ENCODE data around the gene TMCO6.
"Not testable (repeated sequence)": the region's sequence is repeated elsewhere in the genome, so short reads cannot be mapped to it uniquely, and the experiment has no call there.

TMCO6 gene

DNA sequence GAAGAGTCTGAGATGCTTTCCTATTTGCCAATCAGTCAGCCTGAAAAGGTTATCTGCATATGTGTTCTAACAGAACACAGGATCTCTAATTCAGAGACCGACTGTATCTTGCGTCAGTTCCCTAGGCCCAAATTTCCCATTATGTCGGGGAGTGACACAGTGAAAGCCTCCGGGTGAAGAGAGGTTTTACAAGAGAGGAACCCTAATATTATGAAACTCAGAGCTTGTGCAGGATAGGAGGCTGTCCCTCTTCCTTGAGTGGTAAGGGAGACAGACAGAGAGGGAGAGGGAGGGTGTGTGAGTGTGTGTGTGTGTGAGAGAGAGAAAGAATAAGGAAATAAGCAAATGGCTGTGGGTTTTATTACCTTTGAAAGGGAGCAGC lies 8.2 kb upstream of the TMCO6 start:
- no peak for DNase-seq

DNA sequence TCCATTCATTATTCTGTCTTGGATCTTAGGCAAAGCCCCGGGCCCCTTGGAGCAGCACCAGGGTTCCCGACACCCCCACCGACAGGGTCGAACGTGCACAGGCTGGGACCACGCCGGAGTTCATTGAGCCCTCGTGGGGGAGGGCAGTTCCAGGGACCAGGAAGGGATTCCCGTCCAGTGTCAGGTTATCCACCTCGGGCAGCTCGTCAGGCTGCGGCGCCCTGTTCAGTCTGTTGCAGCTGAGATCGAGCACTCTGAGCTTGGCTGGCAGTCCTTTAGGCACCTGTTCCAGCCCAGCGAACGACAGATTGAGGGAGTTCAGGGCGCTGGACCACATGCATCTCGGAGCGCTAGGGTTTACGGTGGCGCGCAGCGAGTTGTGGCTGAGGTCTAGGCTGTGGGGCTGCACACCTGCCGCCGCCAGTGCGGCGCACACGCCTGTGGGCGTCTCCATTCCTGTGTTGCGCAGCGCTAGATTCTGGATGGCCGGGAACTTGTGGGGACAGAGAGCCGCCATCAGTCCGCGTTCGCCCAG lies 7.4 kb upstream of the TMCO6 start:
- DNase-seq = no peak

- DNase-seq = no peak
These were observed 6.8 kb upstream of the TMCO6 start for GRCh38 chr5:140632366-140633020.

- DNase-seq = no peak
These were observed 6.2 kb upstream of the TMCO6 start, which contains the start of gene CD14 for GRCh38 chr5:140633021-140633471. Gene CD14, minus strand, starts transcription at chr5:140633175. Its CDS starts 104 bp downstream, at chr5:140633071.

- no peak for DNase-seq
These were observed 5.8 kb upstream of the TMCO6 start for GRCh38 chr5:140633501-140633900.

DNA sequence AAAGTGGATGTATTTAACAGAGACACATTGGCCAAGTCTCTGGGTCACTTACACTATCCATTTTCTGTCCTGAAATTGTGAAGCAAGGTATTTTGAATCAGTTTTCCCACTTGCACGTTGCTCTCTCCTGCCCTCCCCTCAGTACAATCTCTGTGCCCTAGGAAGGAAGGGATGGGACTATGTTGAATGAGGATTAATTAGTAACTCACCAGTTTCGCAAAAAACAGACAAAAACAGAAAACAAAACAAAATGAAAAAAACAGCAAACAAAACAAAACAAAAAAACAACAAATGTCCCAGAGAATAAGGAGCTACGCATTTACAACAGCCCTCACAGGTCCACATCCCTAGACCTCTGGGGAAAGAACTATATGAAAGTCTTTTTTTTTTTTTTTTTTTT lies 5.1 kb upstream of the TMCO6 start:
- no peak for DNase-seq

GRCh38 chr5:140635291-140636257 lies 3.7 kb upstream of the TMCO6 start:
- no peak for DNase-seq

GRCh38 chr5:140637371-140638100 lies 1.7 kb upstream of the TMCO6 start:
- DNase-seq = no peak

- DNase-seq = not testable (repeated sequence)
These were observed 428 bp upstream of the TMCO6 start for GRCh38 chr5:140638898-140639147.

DNA sequence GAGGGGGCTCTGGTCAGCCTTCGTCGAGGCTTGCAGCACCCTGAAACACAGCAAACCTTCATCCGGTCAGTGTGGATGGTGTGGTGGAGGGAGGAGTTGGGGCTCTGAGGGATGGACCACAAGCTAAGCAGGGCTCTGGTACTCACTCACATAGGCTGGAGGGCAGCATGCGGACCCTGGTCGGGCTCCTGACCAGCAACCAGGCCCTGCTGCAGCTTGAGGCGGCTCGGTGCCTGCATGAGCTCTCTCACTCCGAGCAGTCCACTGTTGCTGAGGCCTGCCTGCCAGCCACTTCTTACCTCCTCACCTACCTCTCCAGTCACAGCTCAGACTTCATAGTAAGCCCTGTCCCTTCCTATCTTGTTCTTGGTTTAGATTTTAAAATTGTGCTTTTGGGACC lies 2.5 kb downstream of the TMCO6 start:
- no peak for DNase-seq

- DNase-seq = no peak
These were observed 3.5 kb downstream of the TMCO6 start for GRCh38 chr5:140642718-140643117.

DNA sequence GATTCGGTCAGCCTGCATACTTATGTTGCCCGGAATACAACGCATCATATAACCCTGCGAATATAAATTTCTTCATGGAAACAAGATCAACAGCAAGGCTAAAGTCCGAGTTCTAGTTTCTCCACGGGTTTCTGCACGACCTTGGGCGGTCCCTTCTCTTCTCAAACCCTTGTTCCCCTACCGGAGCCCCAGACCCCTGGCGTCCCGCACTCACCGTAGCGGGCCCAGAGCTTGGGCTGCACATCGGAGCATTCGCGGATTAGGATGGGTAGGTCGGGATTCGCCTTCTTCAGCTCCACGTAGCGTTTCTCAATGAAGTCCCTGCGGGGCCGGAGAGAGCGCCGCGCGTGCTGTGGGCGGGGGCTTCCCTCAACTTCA lies 7.8 kb downstream of the TMCO6 start:
- DNase-seq = no peak

GRCh38 chr5:140658870-140659269 lies 19.6 kb downstream of the TMCO6 start:
- no peak for DNase-seq

DNA sequence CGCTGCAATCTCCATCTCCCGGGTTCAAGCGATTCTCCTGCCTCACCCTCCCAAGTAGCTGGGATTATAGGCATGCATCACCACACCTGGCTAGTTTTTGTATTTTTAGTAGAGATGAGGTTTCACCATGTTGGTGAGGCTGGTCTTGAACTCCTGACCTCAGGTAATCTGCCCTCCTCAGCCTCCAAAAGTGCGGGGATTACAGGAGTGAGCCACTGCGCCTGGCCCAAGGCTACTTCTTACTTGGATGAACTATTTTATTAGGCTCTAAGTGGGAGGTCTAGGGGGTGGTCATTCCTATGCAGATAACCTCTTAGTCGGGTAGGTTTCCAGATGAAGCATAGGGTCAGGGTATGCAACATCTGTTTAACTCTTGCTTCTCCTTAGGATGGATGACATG lies 21.1 kb downstream of the TMCO6 start:
- DNase-seq = not testable (repeated sequence)

- DNase-seq = no peak
These were observed 24.7 kb downstream of the TMCO6 start for GRCh38 chr5:140664030-140664358.

DNA sequence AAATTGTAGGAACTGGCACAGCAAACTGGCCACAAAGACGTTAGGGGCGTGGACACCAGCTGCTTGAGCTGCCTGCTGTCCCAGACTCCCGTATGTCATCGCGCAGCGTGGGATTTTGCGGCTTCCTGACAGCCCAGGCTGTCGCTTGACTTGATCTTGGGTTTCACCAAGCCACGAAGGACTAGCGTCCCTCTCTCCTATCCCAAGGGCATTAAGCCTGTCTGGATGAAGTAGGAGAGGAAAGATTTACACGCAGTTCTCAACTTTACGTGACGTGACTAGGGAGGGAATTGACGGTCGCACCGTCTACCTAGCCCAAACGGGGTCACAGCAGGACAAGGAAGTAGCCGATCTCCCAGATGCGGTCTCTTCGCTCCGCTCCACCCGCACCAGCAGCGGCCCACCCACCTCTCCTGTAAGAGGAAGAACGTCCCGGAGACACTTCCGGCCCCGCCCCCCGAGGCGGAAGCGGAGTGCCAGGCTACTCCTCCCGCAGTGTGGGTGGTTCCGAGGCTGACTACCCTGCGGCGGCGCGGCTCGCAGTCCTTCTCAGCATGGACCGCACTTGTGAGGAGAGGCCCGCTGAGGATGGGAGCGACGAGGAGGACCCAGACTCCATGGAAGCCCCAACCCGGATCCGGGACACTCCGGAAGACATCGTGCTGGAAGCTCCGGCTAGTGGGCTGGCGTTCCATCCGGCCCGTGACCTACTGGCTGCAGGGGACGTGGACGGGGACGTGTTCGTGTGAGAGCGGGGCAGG lies 25.3 kb downstream of the TMCO6 start, which contains the start of gene WDR55:
WDR55 (plus strand) TSS at position 546 of the 761 bp plus-strand sequence; CDS start at position 555, 9 bp downstream.
- DNase-seq = peak; percentile 67

DNA sequence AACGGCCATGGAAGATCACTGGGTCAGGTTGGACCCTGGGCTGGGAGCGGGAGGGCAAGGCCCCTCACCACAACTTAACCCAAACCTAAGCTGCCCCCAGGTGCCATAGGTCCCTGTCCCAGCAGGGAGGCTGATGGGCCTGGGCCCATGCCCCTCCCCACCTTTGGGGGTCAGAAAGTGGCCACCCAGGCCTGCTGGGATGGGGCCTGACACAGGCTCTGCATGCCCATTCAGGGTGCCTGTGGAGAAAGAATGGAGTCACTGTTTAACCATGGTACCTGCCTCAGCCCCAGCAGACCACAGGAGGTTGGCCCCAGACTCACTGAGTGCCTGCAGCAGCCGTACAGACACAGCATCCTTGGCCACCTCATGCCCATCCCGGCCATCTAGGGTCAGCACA lies 31.8 kb downstream of the TMCO6 start:
- DNase-seq = not testable (repeated sequence)

GRCh38 chr5:140671472-140672125 lies 32.3 kb downstream of the TMCO6 start:
- no peak for DNase-seq

- DNase-seq = no peak
These were observed 33.4 kb downstream of the TMCO6 start for GRCh38 chr5:140672455-140673186.

GRCh38 chr5:140673187-140673976 lies 34.1 kb downstream of the TMCO6 start, which contains the start of gene DND1:
Gene DND1, minus strand, starts transcription at chr5:140673576. Its CDS starts 34 bp downstream, at chr5:140673542.
- no peak for DNase-seq

Measured in cortex of kidney (tissue), 1 donor.